AG08396 (cell line): Measurements from ENCODE around the gene TP53I3.
"Not testable (repeated sequence)": the region's sequence is repeated elsewhere in the genome, so short reads cannot be mapped to it uniquely, and the experiment has no call there.

Experiments
- DNase-seq: peaks from one replicate; pipeline ENCODE4 v3.0.0; 2012; ENCODE audit warnings: low spot score, mixed read lengths

Gene TP53I3

GRCh38 chr2:24054366-24055010, 30.1 kb downstream of the TP53I3 start:
- no peak for DNase-seq

- no peak for DNase-seq
Observed at GRCh38 chr2:24052951-24053350, 31.7 kb downstream of the TP53I3 start.

- DNase-seq = no peak
Observed at GRCh38 chr2:24051833-24052232, 32.8 kb downstream of the TP53I3 start.

GRCh38 chr2:24050041-24050979, 34.3 kb downstream of the TP53I3 start:
- peak; percentile 12 for DNase-seq

GRCh38 chr2:24049485-24050021, 35.1 kb downstream of the TP53I3 start, which contains the start of gene FKBP1B:
Gene FKBP1B, plus strand, starts transcription at chr2:24049741. Its CDS starts 109 bp downstream, at chr2:24049850.
- DNase-seq = peak; percentile 66

- no peak for DNase-seq
Observed at GRCh38 chr2:24048769-24049484, 35.7 kb downstream of the TP53I3 start.

- DNase-seq = no peak
Observed at GRCh38 chr2:24047703-24048033, 37.0 kb downstream of the TP53I3 start.

GRCh38 chr2:24046930-24047702, 37.5 kb downstream of the TP53I3 start, which contains the start of gene WDCP:
Gene WDCP, minus strand, starts transcription at chr2:24047391. Its CDS starts 7,897 bp downstream, at chr2:24039494.
- peak; percentile 93 for DNase-seq

- DNase-seq = no peak
Observed at GRCh38 chr2:24046599-24046929, 38.1 kb downstream of the TP53I3 start.

GRCh38 chr2:24045511-24046508, 38.8 kb downstream of the TP53I3 start:
- no peak for DNase-seq

GRCh38 chr2:24043133-24043532, 41.5 kb downstream of the TP53I3 start:
- DNase-seq = not testable (repeated sequence)

GRCh38 chr2:24040511-24040910, 44.1 kb downstream of the TP53I3 start:
- no peak for DNase-seq

- DNase-seq = no peak
Observed at GRCh38 chr2:24038786-24039499, 45.7 kb downstream of the TP53I3 start.
